IPS-NIHi11 (cell line): Measurements from ENCODE around the gene MBOAT1.

Experiments
- DNase-seq: peaks from one replicate; pipeline ENCODE4 v3.0.0; 2012; ENCODE audit warnings: mixed read lengths, low spot score

The MBOAT1 gene

GRCh38 chr6:20099156-20099555 is 113.1 kb downstream of the MBOAT1 start:
- DNase-seq = no peak

GRCh38 chr6:20098267-20098876 is 113.9 kb downstream of the MBOAT1 start:
- no peak for DNase-seq

- DNase-seq = no peak
Measured at GRCh38 chr6:20096536-20096935, 115.7 kb downstream of the MBOAT1 start.

GRCh38 chr6:20095436-20095835 is 116.8 kb downstream of the MBOAT1 start:
- DNase-seq = no peak

GRCh38 chr6:20092071-20092566 is 120.2 kb downstream of the MBOAT1 start:
- peak; percentile 49 for DNase-seq

- DNase-seq = no peak
Measured at GRCh38 chr6:20086992-20087391, 125.3 kb downstream of the MBOAT1 start.

GRCh38 chr6:20085817-20086216 is 126.5 kb downstream of the MBOAT1 start:
- DNase-seq = no peak

- no peak for DNase-seq
Measured at GRCh38 chr6:20084411-20084810, 127.9 kb downstream of the MBOAT1 start.

GRCh38 chr6:20071998-20072397 is 140.3 kb downstream of the MBOAT1 start:
- DNase-seq = no peak

GRCh38 chr6:20070047-20070446 is 142.2 kb downstream of the MBOAT1 start:
- DNase-seq = no peak

GRCh38 chr6:20069021-20069522 is 143.2 kb downstream of the MBOAT1 start:
- no peak for DNase-seq

GRCh38 chr6:20068421-20068988 is 143.8 kb downstream of the MBOAT1 start:
- DNase-seq = no peak

- no peak for DNase-seq
Measured at GRCh38 chr6:20061952-20062351, 150.3 kb downstream of the MBOAT1 start.

- DNase-seq = no peak
Measured at GRCh38 chr6:20060252-20060651, 152.0 kb downstream of the MBOAT1 start.

GRCh38 chr6:20058912-20059311 is 153.4 kb downstream of the MBOAT1 start:
- DNase-seq = no peak

GRCh38 chr6:20058121-20058905 is 154.0 kb downstream of the MBOAT1 start:
- no peak for DNase-seq

- peak; percentile 45 for DNase-seq
Measured at GRCh38 chr6:20056350-20056992, 155.8 kb downstream of the MBOAT1 start.

- no peak for DNase-seq
Measured at GRCh38 chr6:20055916-20056315, 156.4 kb downstream of the MBOAT1 start.
